HEK293T (cell line): ENCODE results near the gene LIN54.

Experiments used
- FOXA1 ChIP-seq: fragments of 450-650 bp; IDR thresholded peaks from 2 replicates; pipeline ENCODE4 v1.6.1; 2016; ENCODE audit warnings: mild to moderate bottlenecking
- FOXM1 ChIP-seq: fragments of 450-650 bp; IDR thresholded peaks from 2 replicates; pipeline ENCODE4 v1.6.1; 2017; ENCODE audit warnings: mild to moderate bottlenecking, borderline replicate concordance

- no peak for TF ChIP-seq FOXA1
- no peak for TF ChIP-seq FOXM1
Observed at GRCh38 chr4:82930848-82931755, 79.5 kb downstream of the LIN54 start.
